ENCODE results near the gene PHF2. TPM values are rescaled to one million over a fixed set of nuclear protein-coding genes. Genes with fewer than 3 reads are reported as not detected.

PHF2 gene
- total RNA-seq, 1 donor from 2014 or later = 29.4 TPM

GRCh38 chr9:93712896-93713295, 136.5 kb downstream of the PHF2 start:
- peaks cover 12% of the 10 kb centered on the region for H3K27me3 Mint-ChIP-seq (ENCODE audit: low read depth)
- no peaks in the 10 kb centered on the region for H3K36me3 Mint-ChIP-seq (ENCODE audit: low read depth)
- no peak overlapping the region for H3K4me3 Mint-ChIP-seq (ENCODE audit: unreplicated experiment)
- peaks cover 3% of the 10 kb centered on the region for H3K9me3 Mint-ChIP-seq (ENCODE audit: low read depth)
- peak; percentile 36 for DNase-seq (ENCODE audit: low spot score)
- H3K27ac Mint-ChIP-seq (ENCODE audit: unreplicated experiment) = no peak overlapping the region
- TF ChIP-seq CTCF (IDR thresholded peaks at IDR 0.05) = no peak
- H3K4me1 Mint-ChIP-seq (ENCODE audit: low read depth) = no peaks in the 10 kb centered on the region

DNA sequence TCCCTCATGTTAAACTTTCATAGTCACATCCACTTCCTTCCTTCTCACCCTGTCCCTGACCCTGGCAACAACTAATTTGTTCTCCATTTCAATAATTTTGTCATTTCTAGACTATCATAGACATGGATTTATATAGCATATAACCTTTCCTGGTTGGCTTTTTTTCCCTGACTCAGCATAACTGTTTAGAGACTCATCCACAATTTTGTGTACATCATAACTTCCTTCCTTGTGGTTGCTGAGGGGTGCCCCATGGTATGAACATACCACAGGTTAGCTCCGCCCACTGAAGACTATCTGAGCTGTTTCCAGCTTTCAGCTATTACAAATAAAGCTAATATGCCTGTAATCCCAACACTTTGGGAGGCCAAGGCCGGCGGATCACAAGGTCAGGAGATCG, 137.3 kb downstream of the PHF2 start:
- no peaks in the 10 kb centered on the region for H3K4me1 Mint-ChIP-seq (ENCODE audit: low read depth)
- H3K27me3 Mint-ChIP-seq (ENCODE audit: low read depth) = peaks cover 12% of the 10 kb centered on the region
- no peak for TF ChIP-seq CTCF (IDR thresholded peaks at IDR 0.05)
- H3K9me3 Mint-ChIP-seq (ENCODE audit: low read depth) = peaks cover 3% of the 10 kb centered on the region
- DNase-seq (ENCODE audit: low spot score) = no peak
- no peak overlapping the region for H3K27ac Mint-ChIP-seq (ENCODE audit: unreplicated experiment)
- no peaks in the 10 kb centered on the region for H3K36me3 Mint-ChIP-seq (ENCODE audit: low read depth)
- H3K4me3 Mint-ChIP-seq (ENCODE audit: unreplicated experiment) = no peak overlapping the region

DNA sequence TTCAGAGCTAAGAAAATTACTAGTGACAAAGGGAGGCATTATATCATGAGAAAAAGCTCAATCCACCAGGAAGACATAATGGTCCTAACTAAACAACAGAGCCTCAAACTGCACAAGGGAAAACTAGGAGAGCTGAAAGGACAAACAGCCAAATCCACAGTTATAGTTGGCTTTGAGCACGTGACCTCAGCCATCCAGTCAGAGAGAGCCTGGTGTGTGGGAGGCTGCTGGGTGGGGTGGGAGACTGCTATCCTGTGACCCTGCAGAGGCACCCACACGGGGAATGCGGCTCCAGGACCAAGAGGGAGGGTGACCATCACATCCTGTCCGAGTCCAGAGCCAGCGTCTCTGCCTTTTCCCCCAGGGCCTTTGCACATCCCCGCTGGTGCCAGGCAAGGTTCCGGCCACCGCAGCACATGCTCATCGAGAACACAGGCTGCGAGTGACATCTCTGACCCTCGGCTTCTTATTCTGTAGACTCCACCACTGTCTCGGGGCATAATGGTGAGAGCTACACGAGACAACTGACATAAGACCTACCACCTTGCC, 145.1 kb downstream of the PHF2 start:
- peaks cover 9% of the 10 kb centered on the region for H3K9me3 Mint-ChIP-seq (ENCODE audit: low read depth)
- no peak overlapping the region for H3K4me3 Mint-ChIP-seq (ENCODE audit: unreplicated experiment)
- no peak for TF ChIP-seq CTCF (IDR thresholded peaks at IDR 0.05)
- H3K27ac Mint-ChIP-seq (ENCODE audit: unreplicated experiment) = no peak overlapping the region
- peaks cover 3% of the 10 kb centered on the region for H3K36me3 Mint-ChIP-seq (ENCODE audit: low read depth)
- no peak for DNase-seq (ENCODE audit: low spot score)
- peaks cover 10% of the 10 kb centered on the region for H3K27me3 Mint-ChIP-seq (ENCODE audit: low read depth)
- no peaks in the 10 kb centered on the region for H3K4me1 Mint-ChIP-seq (ENCODE audit: low read depth)

GRCh38 chr9:93724852-93725251, 148.5 kb downstream of the PHF2 start:
- DNase-seq (ENCODE audit: low spot score) = no peak
- Mint-ChIP-seq H3K9me3 (ENCODE audit: low read depth) (peaks cover 6% of the 10 kb centered on the region), H3K27ac (ENCODE audit: unreplicated experiment) (no peak overlapping the region), H3K27me3 (ENCODE audit: low read depth) (peaks cover 5% of the 10 kb centered on the region), H3K4me1 (ENCODE audit: low read depth) (no peaks in the 10 kb centered on the region), H3K4me3 (ENCODE audit: unreplicated experiment) (no peak overlapping the region), H3K36me3 (ENCODE audit: low read depth) (peaks cover 3% of the 10 kb centered on the region)
- no peak for TF ChIP-seq CTCF (IDR thresholded peaks at IDR 0.05)

- Mint-ChIP-seq H3K4me3 (ENCODE audit: unreplicated experiment) (no peak overlapping the region), H3K36me3 (ENCODE audit: low read depth) (peaks cover 3% of the 10 kb centered on the region), H3K4me1 (ENCODE audit: low read depth) (no peaks in the 10 kb centered on the region), H3K9me3 (ENCODE audit: low read depth) (peaks cover 6% of the 10 kb centered on the region), H3K27ac (ENCODE audit: unreplicated experiment) (no peak overlapping the region), H3K27me3 (ENCODE audit: low read depth) (peaks cover 2% of the 10 kb centered on the region)
- TF ChIP-seq CTCF (IDR thresholded peaks at IDR 0.05) = no peak
- no peak for DNase-seq (ENCODE audit: low spot score)
These were observed 149.0 kb downstream of the PHF2 start for GRCh38 chr9:93725382-93725781.

Measured in chondrocyte (in vitro differentiated cells).